Measurements from ENCODE around the gene MON2.

- TF ChIP-seq, protein P1, sequence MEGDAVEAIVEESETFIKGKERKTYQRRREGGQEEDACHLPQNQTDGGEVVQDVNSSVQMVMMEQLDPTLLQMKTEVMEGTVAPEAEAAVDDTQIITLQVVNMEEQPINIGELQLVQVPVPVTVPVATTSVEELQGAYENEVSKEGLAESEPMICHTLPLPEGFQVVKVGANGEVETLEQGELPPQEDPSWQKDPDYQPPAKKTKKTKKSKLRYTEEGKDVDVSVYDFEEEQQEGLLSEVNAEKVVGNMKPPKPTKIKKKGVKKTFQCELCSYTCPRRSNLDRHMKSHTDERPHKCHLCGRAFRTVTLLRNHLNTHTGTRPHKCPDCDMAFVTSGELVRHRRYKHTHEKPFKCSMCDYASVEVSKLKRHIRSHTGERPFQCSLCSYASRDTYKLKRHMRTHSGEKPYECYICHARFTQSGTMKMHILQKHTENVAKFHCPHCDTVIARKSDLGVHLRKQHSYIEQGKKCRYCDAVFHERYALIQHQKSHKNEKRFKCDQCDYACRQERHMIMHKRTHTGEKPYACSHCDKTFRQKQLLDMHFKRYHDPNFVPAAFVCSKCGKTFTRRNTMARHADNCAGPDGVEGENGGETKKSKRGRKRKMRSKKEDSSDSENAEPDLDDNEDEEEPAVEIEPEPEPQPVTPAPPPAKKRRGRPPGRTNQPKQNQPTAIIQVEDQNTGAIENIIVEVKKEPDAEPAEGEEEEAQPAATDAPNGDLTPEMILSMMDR (IDR thresholded peaks at IDR 0.05) = no peak
- TF ChIP-seq EP300 (IDR thresholded peaks at IDR 0.05) = no peak
Measured at GRCh38 chr12:62576503-62576902, 109.9 kb downstream of the MON2 start.

Data from stomach (tissue), 4 donors.